Endothelial cell (in vitro differentiated cells): ENCODE data around the gene IGHMBP2. TPM values are rescaled to one million over a fixed set of nuclear protein-coding genes. Genes with fewer than 3 reads are reported as not detected.

ENCODE experiments used
- DNase-seq: peaks from one replicate; pipeline ENCODE4 v3.0.0; 2021; ENCODE audit warnings: low spot score
- H3K27ac Mint-ChIP-seq: one replicate; pipeline ENCODE4 v1.8.0; 2021; ENCODE audit warnings: mixed read lengths, inconsistent platforms; ENCODE audit not compliant: unreplicated experiment
- H3K27me3 Mint-ChIP-seq: one replicate; pipeline ENCODE4 v1.8.0; 2021; ENCODE audit warnings: mild to moderate bottlenecking, moderate library complexity, mixed read lengths, inconsistent platforms; ENCODE audit not compliant: unreplicated experiment
- H3K36me3 Mint-ChIP-seq: one replicate; pipeline ENCODE4 v1.8.0; 2021; ENCODE audit warnings: mild to moderate bottlenecking, low read depth, mixed read lengths, inconsistent platforms; ENCODE audit not compliant: unreplicated experiment
- H3K4me1 Mint-ChIP-seq: one replicate; pipeline ENCODE4 v1.8.0; 2021; ENCODE audit warnings: mild to moderate bottlenecking, mixed read lengths, inconsistent platforms; ENCODE audit not compliant: unreplicated experiment
- H3K4me3 Mint-ChIP-seq: one replicate; pipeline ENCODE4 v1.8.0; 2021; ENCODE audit warnings: mild to moderate bottlenecking, mixed read lengths, inconsistent platforms; ENCODE audit not compliant: unreplicated experiment
- H3K9me3 Mint-ChIP-seq: one replicate; pipeline ENCODE4 v1.8.0; 2021; ENCODE audit warnings: mixed read lengths, inconsistent platforms; ENCODE audit not compliant: unreplicated experiment
- CTCF ChIP-seq: fragments of 200-600 bp; sonication (generic); IDR thresholded peaks from one replicate; pipeline ENCODE4 v1.5.0; 2021; ENCODE audit warnings: antibody characterized with exemption; ENCODE audit not compliant: unreplicated experiment
- total RNA-seq: library from RNA; stranded (reverse); fragmentation: NEBNext Ultra II Directional; extraction: Animal tissue kit (Norgen Biotek cat#: 25700); gene quantifications from one replicate; pipeline ENCODE4 v1.2.1, GENCODE V29; 2021; ENCODE audit not compliant: unreplicated experiment

The IGHMBP2 gene
- total RNA-seq, 1 donor from 2014 or later, result 14.1 TPM

GRCh38 chr11:68976563-68976962 is 72.9 kb downstream of the IGHMBP2 start:
- no peak overlapping the region for H3K27ac Mint-ChIP-seq
- H3K4me1 Mint-ChIP-seq, result peaks cover 4% of the 10 kb centered on the region
- no peak for DNase-seq
- H3K27me3 Mint-ChIP-seq, result no peaks in the 10 kb centered on the region
- no peaks in the 10 kb centered on the region for H3K36me3 Mint-ChIP-seq
- TF ChIP-seq CTCF, result no peak
- H3K9me3 Mint-ChIP-seq, result no peaks in the 10 kb centered on the region
- no peak overlapping the region for H3K4me3 Mint-ChIP-seq

- H3K9me3 Mint-ChIP-seq, result no peaks in the 10 kb centered on the region
- no peaks in the 10 kb centered on the region for H3K27me3 Mint-ChIP-seq
- no peak overlapping the region for H3K27ac Mint-ChIP-seq
- TF ChIP-seq CTCF, result no peak
- peaks cover 4% of the 10 kb centered on the region for H3K4me1 Mint-ChIP-seq
- H3K4me3 Mint-ChIP-seq, result no peak overlapping the region
- no peak for DNase-seq
- no peaks in the 10 kb centered on the region for H3K36me3 Mint-ChIP-seq
These were observed 74.3 kb downstream of the IGHMBP2 start for GRCh38 chr11:68977781-68978625.

GRCh38 chr11:68978626-68978930 is 74.9 kb downstream of the IGHMBP2 start:
- Mint-ChIP-seq H3K9me3 (no peaks in the 10 kb centered on the region), H3K4me3 (no peak overlapping the region), H3K27me3 (no peaks in the 10 kb centered on the region), H3K27ac (no peak overlapping the region), H3K4me1 (peaks cover 4% of the 10 kb centered on the region), H3K36me3 (no peaks in the 10 kb centered on the region)
- TF ChIP-seq CTCF, result no peak
- DNase-seq, result no peak

GRCh38 chr11:68978931-68979594 is 75.4 kb downstream of the IGHMBP2 start:
- H3K36me3 Mint-ChIP-seq, result no peaks in the 10 kb centered on the region
- no peak for DNase-seq

More at GRCh38 chr11:68978931-68979594, 75.4 kb downstream of the IGHMBP2 start:
- Mint-ChIP-seq H3K4me1 (peaks cover 4% of the 10 kb centered on the region), H3K4me3 (no peak overlapping the region), H3K27me3 (no peaks in the 10 kb centered on the region), H3K9me3 (no peaks in the 10 kb centered on the region), H3K27ac (no peak overlapping the region)
- no peak for TF ChIP-seq CTCF
